OCI-LY1 (cell line): ENCODE data around the gene LCN6.

Experiments
- EZH2 ChIP-seq: fragments of 200-600 bp; sonication (generic), shearing (Covaris generic); IDR thresholded peaks from 2 replicates; pipeline ENCODE4 v1.8.0; 2017; ENCODE audit warnings: borderline replicate concordance, mixed run types, mild to moderate bottlenecking, antibody characterized with exemption, low read length, moderate library complexity, mixed read lengths
- TF ChIP-seq, protein P1 (sequence below): fragments of 200-600 bp; sonication (generic), shearing (Covaris generic); IDR thresholded peaks from 2 replicates; pipeline ENCODE4 v1.5.1; 2017; ENCODE audit warnings: mild to moderate bottlenecking, antibody characterized with exemption, low read length, moderate library complexity, mixed read lengths

- TF ChIP-seq EZH2: no peak
- TF ChIP-seq, protein P1, sequence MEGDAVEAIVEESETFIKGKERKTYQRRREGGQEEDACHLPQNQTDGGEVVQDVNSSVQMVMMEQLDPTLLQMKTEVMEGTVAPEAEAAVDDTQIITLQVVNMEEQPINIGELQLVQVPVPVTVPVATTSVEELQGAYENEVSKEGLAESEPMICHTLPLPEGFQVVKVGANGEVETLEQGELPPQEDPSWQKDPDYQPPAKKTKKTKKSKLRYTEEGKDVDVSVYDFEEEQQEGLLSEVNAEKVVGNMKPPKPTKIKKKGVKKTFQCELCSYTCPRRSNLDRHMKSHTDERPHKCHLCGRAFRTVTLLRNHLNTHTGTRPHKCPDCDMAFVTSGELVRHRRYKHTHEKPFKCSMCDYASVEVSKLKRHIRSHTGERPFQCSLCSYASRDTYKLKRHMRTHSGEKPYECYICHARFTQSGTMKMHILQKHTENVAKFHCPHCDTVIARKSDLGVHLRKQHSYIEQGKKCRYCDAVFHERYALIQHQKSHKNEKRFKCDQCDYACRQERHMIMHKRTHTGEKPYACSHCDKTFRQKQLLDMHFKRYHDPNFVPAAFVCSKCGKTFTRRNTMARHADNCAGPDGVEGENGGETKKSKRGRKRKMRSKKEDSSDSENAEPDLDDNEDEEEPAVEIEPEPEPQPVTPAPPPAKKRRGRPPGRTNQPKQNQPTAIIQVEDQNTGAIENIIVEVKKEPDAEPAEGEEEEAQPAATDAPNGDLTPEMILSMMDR: no peak
These were observed 12.1 kb upstream of the LCN6 start for GRCh38 chr9:136760424-136760823.
